ENCODE measurements around the gene MRPL2. TPM values are rescaled to one million over a fixed set of nuclear protein-coding genes. Genes with fewer than 3 reads are reported as not detected.
A peak's percentile ranks its signal among the peaks of the same experiment; 100 is the strongest.

The MRPL2 gene
- total RNA-seq, 1 experiment from 2014 or later = 123 TPM

DNA sequence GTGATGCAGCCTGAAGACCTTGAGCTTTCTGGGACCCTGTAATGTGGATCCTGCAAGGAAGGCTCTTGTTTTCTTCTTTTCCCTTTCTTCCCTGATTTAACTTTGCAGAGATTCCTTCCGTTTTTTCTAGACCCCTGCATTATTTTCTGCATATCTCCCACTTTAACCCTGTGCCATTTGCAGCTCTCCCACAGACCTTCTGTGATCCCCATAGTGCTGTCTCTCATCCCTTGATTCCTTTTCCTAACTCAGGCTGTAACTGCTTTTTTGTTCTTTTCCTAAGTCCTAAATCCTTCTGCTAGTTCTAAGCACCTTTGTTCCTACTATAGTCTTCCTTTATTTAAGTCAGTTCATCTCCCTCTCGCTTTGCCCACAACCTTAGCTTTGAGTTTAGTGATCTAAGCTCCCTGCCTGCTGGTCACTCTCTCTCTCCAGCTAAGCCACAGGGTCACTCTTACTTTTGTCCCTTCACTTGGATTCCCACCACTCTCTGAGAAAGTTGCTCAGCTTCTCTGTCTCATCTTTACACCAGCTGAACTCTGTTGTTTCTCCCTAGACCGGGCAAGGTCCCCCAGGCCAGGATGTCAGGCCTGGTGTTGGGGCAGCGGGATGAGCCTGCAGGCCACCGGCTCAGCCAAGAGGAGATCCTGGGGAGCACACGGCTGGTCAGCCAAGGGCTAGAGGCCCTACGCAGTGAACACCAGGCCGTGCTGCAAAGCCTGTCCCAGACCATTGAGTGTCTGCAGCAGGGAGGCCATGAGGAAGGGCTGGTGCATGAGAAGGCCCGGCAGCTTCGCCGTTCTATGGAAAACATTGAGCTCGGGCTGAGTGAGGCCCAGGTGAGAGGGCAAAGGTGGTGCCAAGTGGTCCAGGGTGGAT lies 1.8 kb upstream of the MRPL2 start:
- Histone ChIP-seq H3K27ac (ENCODE audit: low read depth, low read length) (no peak overlapping the region), H3K79me2 (ENCODE audit: insufficient read depth, low read length) (peaks cover 20% of the 10 kb centered on the region), H3K27me3 (ENCODE audit: insufficient read depth, low read length) (no peaks in the 10 kb centered on the region), H3K4me1 (ENCODE audit: control insufficient read depth in 1 of 2, insufficient read depth in 2 of 2, low read length in 2 of 2) (peaks cover 8 to 20% of the 10 kb centered on the region in 2 experiments; a peak in 3 of 4 replicates), H3K4me3 (replicated peaks in 1 of 2; ENCODE audit: low read depth in 1 of 2, low read length in 2 of 2) (peak overlapping the region in 1 of 2 experiments; percentile 89; a peak in 1 of 4 replicates), H3K36me3 (ENCODE audit: control insufficient read depth in 1 of 2, insufficient read depth in 2 of 2, low read length in 2 of 2) (peaks cover 0 to 10% of the 10 kb centered on the region in 2 experiments; a peak in 1 of 4 replicates), H2AFZ (ENCODE audit: low read depth, low read length, poor library complexity, severe bottlenecking) (no peak overlapping the region), H3K9me3 (ENCODE audit: control insufficient read depth in 1 of 2, insufficient read depth in 1 of 2, low read depth in 1 of 2, low read length in 2 of 2) (no peaks in the 10 kb centered on the region), H4K20me1 (ENCODE audit: insufficient read depth) (no peaks in the 10 kb centered on the region), H3K9me2 (ENCODE audit: insufficient read depth) (no peaks in the 10 kb centered on the region), H3K9ac (ENCODE audit: low read length) (no peak overlapping the region), H3K4me2 (ENCODE audit: low read length) (peak overlapping the region; percentile 81)
- CTCF ChIA-PET = no interaction called here
- DNase-seq (ENCODE audit: low read depth, low spot score) (no peak), ATAC-seq (no peak)
- intact Hi-C loops (cut with micrococcal nuclease) = no loop called here
- TSS peak; percentile 68 for BruUV-seq (replicated peaks)
- RAD21 ChIA-PET (ENCODE audit: low non-redundant PET in 1 of 2, low total read pairs in 2 of 2, uncharacterized antibody in 2 of 2, unreplicated experiment in 2 of 2) = no interaction called here
- TF ChIP-seq YY1 (IDR thresholded peaks at IDR 0.05; ENCODE audit: extremely low read depth, insufficient replicate concordance, low read depth, low read length) = no peak
- no peak for TF ChIP-seq EZH2 (IDR thresholded peaks at IDR 0.05)
- TF ChIP-seq TCF7L2 (IDR thresholded peaks at IDR 0.05; ENCODE audit: borderline replicate concordance, extremely low read depth, insufficient read depth, insufficient read length) = no peak
- TF ChIP-seq SRF (IDR thresholded peaks at IDR 0.05; ENCODE audit: low read depth) = no peak
- TF ChIP-seq ZFX (IDR thresholded peaks at IDR 0.05) = no peak
- TF ChIP-seq, protein P1, sequence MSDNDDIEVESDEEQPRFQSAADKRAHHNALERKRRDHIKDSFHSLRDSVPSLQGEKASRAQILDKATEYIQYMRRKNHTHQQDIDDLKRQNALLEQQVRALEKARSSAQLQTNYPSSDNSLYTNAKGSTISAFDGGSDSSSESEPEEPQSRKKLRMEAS (IDR thresholded peaks at IDR 0.05) = no peak
- TF ChIP-seq EGR1 (IDR thresholded peaks at IDR 0.05; ENCODE audit: low read depth) = no peak
- no peak for TF ChIP-seq JUND (IDR thresholded peaks at IDR 0.05)
- TF ChIP-seq ZNF274 (IDR thresholded peaks at IDR 0.05; ENCODE audit: low read depth, low read length) = no peak
- POLR2A ChIA-PET = no interaction called here

Data from HCT116 (cell line).